Neuron (in vitro differentiated cells): ENCODE data around the gene MAGEA11.
"Not testable (repeated sequence)": the region's sequence is repeated elsewhere in the genome, so short reads cannot be mapped to it uniquely, and the experiment has no call there.

Experiments used
- H2AFZ ChIP-seq: one replicate; pipeline ENCODE4 v1.6.1; 2013; ENCODE audit warnings: low read depth, mild to moderate bottlenecking, inconsistent platforms, low read length, moderate library complexity
- H3K27me3 ChIP-seq: one replicate; pipeline ENCODE4 v1.6.1; 2013; ENCODE audit warnings: low read length; ENCODE audit not compliant: insufficient read depth
- H3K36me3 ChIP-seq: one replicate; pipeline ENCODE4 v1.6.1; 2013; ENCODE audit warnings: low read length; ENCODE audit not compliant: insufficient read depth
- H3K4me1 ChIP-seq: one replicate; pipeline ENCODE4 v1.6.1; 2013; ENCODE audit warnings: low read length; ENCODE audit not compliant: insufficient read depth
- H3K4me3 ChIP-seq: 2 replicates; pipeline ENCODE4 v1.5.1; 2013; ENCODE audit warnings: mild to moderate bottlenecking, low read length, moderate library complexity
- H3K9me3 ChIP-seq: one replicate; pipeline ENCODE4 v1.6.1; 2013; ENCODE audit warnings: low read length

The MAGEA11 gene

GRCh38 chrX:149699761-149700160 lies 12.1 kb upstream of the MAGEA11 start:
- Histone ChIP-seq H2AFZ (no peak overlapping the region), H3K4me3 (no peak overlapping the region), H3K36me3 (no peaks in the 10 kb centered on the region), H3K27me3 (no peaks in the 10 kb centered on the region), H3K4me1 (no peaks in the 10 kb centered on the region), H3K9me3 (no peaks in the 10 kb centered on the region)

- Histone ChIP-seq H3K4me1 (no peaks in the 10 kb centered on the region), H3K27me3 (no peaks in the 10 kb centered on the region), H3K36me3 (no peaks in the 10 kb centered on the region), H3K4me3 (no peak overlapping the region), H3K9me3 (no peaks in the 10 kb centered on the region), H2AFZ (no peak overlapping the region)
Measured at GRCh38 chrX:149704664-149705063, 7.2 kb upstream of the MAGEA11 start.

GRCh38 chrX:149707147-149707901 lies 4.5 kb upstream of the MAGEA11 start:
- no peaks in the 10 kb centered on the region for H3K9me3 ChIP-seq
- H2AFZ ChIP-seq: no peak overlapping the region

GRCh38 chrX:149712831-149713230 lies 971 bp downstream of the MAGEA11 start:
- no peaks in the 10 kb centered on the region for H3K36me3 ChIP-seq
- H3K4me1 ChIP-seq: no peaks in the 10 kb centered on the region
- H3K27me3 ChIP-seq: peaks cover 3% of the 10 kb centered on the region
- H3K4me3 ChIP-seq: no peak overlapping the region
- H3K9me3 ChIP-seq: no peaks in the 10 kb centered on the region
- no peak overlapping the region for H2AFZ ChIP-seq

More at GRCh38 chrX:149707147-149707901, 4.5 kb upstream of the MAGEA11 start:
- H3K27me3 ChIP-seq: peaks cover 3% of the 10 kb centered on the region
- no peak overlapping the region for H3K4me3 ChIP-seq
- no peaks in the 10 kb centered on the region for H3K4me1 ChIP-seq
- no peaks in the 10 kb centered on the region for H3K36me3 ChIP-seq

GRCh38 chrX:149713279-149714050 lies 1.6 kb downstream of the MAGEA11 start:
- Histone ChIP-seq H3K9me3 (no peaks in the 10 kb centered on the region), H3K36me3 (no peaks in the 10 kb centered on the region), H3K4me3 (no peak overlapping the region), H3K27me3 (peaks cover 3% of the 10 kb centered on the region), H2AFZ (no peak overlapping the region), H3K4me1 (no peaks in the 10 kb centered on the region)

GRCh38 chrX:149715468-149715867 lies 3.6 kb downstream of the MAGEA11 start:
- peaks cover 2% of the 10 kb centered on the region for H3K27me3 ChIP-seq
- H3K9me3 ChIP-seq: no peaks in the 10 kb centered on the region
- H2AFZ ChIP-seq: no peak overlapping the region
- H3K4me3 ChIP-seq: no peak overlapping the region
- no peaks in the 10 kb centered on the region for H3K36me3 ChIP-seq
- H3K4me1 ChIP-seq: peaks cover 1% of the 10 kb centered on the region

- Histone ChIP-seq H2AFZ (no peak overlapping the region), H3K4me1 (peaks cover 8% of the 10 kb centered on the region), H3K4me3 (no peak overlapping the region), H3K27me3 (peaks cover 5% of the 10 kb centered on the region), H3K9me3 (no peaks in the 10 kb centered on the region), H3K36me3 (no peaks in the 10 kb centered on the region)
Measured at GRCh38 chrX:149716632-149717031, 4.8 kb downstream of the MAGEA11 start.

- H2AFZ ChIP-seq: no peak overlapping the region
- H3K4me3 ChIP-seq: no peak overlapping the region
- peaks cover 8% of the 10 kb centered on the region for H3K4me1 ChIP-seq
- peaks cover 5% of the 10 kb centered on the region for H3K27me3 ChIP-seq
- H3K9me3 ChIP-seq: no peaks in the 10 kb centered on the region
- H3K36me3 ChIP-seq: no peaks in the 10 kb centered on the region
Measured at GRCh38 chrX:149717803-149718202, 5.9 kb downstream of the MAGEA11 start.

- H3K27me3 ChIP-seq: peaks cover 5% of the 10 kb centered on the region
Measured at GRCh38 chrX:149718757-149719156, 6.9 kb downstream of the MAGEA11 start.

GRCh38 chrX:149720021-149720689 lies 8.3 kb downstream of the MAGEA11 start:
- H3K36me3 ChIP-seq: no peaks in the 10 kb centered on the region
- peaks cover 5% of the 10 kb centered on the region for H3K27me3 ChIP-seq
- H3K4me3 ChIP-seq: no peak overlapping the region
- H3K9me3 ChIP-seq: no peaks in the 10 kb centered on the region
- H2AFZ ChIP-seq: no peak overlapping the region
- peaks cover 8% of the 10 kb centered on the region for H3K4me1 ChIP-seq

More at GRCh38 chrX:149718757-149719156, 6.9 kb downstream of the MAGEA11 start:
- no peaks in the 10 kb centered on the region for H3K36me3 ChIP-seq
- no peak overlapping the region for H2AFZ ChIP-seq
- peaks cover 8% of the 10 kb centered on the region for H3K4me1 ChIP-seq
- no peaks in the 10 kb centered on the region for H3K9me3 ChIP-seq
- H3K4me3 ChIP-seq: no peak overlapping the region

- H3K4me1 ChIP-seq, H3K27me3 ChIP-seq, H3K4me3 ChIP-seq, H3K36me3 ChIP-seq, H3K9me3 ChIP-seq, H2AFZ ChIP-seq: not testable (repeated sequence)
Measured at GRCh38 chrX:149721241-149721640, 9.4 kb downstream of the MAGEA11 start.

GRCh38 chrX:149721778-149722177 lies 9.9 kb downstream of the MAGEA11 start:
- H3K4me1 ChIP-seq: peaks cover 8% of the 10 kb centered on the region
- no peaks in the 10 kb centered on the region for H3K36me3 ChIP-seq
- no peaks in the 10 kb centered on the region for H3K9me3 ChIP-seq
- H3K27me3 ChIP-seq: peaks cover 5% of the 10 kb centered on the region
- H3K4me3 ChIP-seq: no peak overlapping the region
- H2AFZ ChIP-seq: no peak overlapping the region

- H3K4me1 ChIP-seq, H3K27me3 ChIP-seq, H3K36me3 ChIP-seq, H3K9me3 ChIP-seq, H2AFZ ChIP-seq, H3K4me3 ChIP-seq: not testable (repeated sequence)
Measured at GRCh38 chrX:149723583-149724118, 11.8 kb downstream of the MAGEA11 start.
